Endothelial cell of umbilical vein (primary cell): ENCODE data around the gene DEGS2. TPM values are rescaled to one million over a fixed set of nuclear protein-coding genes. Genes with fewer than 3 reads are reported as not detected.

Source experiments
- BruUV-seq: library from RNA; stranded (reverse); fragments of 400-500 nt; replicated peaks from 2 replicates; lab custom pipeline; 2021; lab: Mats Ljungman, UMichigan
- CTCF ChIA-PET: fragments of 300-600, 350-600 bp; sonication (Branson Sonifier 250); formaldehyde crosslinking; loops from one replicate; lab custom pipeline; 2021; ENCODE audit warnings: antibody characterized with exemption, inconsistent platforms; lab: Charles Lee
- POLR2A ChIA-PET: fragments of 300-600, 350-600 bp; sonication (Branson Sonifier 250); formaldehyde crosslinking; loops from one replicate; lab custom pipeline; 2021; ENCODE audit warnings: antibody characterized with exemption, inconsistent platforms; lab: Charles Lee
- DNase-seq: peaks from one replicate; pipeline ENCODE4 v3.0.0-alpha.2; 2011; ENCODE audit warnings: low read depth, low spot score
- FAIRE-seq: peaks from 2 replicates; lab custom pipeline; 2011; peaks lifted over from hg19 to GRCh38; lab: Jason Lieb, UNC
- H2AFZ ChIP-seq: 2 replicates; pipeline ENCODE4 v1.6.0; 2012; ENCODE audit warnings: low read depth, low read length, control low read depth, inconsistent platforms
- H3K27ac ChIP-seq: 2 replicates; pipeline ENCODE4 v1.5.1; 2011; ENCODE audit warnings: low read depth, mild to moderate bottlenecking, control low read depth, low read length, moderate library complexity; ENCODE audit not compliant: insufficient read depth
- H3K27me3 ChIP-seq, 2 experiments: 2 replicates each; pipeline versions ENCODE4 v1.6.0 to v1.6.1; 2011; ENCODE audit warnings: low read length in 2 of 2, mixed read lengths in 1 of 2; ENCODE audit not compliant: control insufficient read depth in 2 of 2, insufficient read depth in 2 of 2
- H3K36me3 ChIP-seq, 2 experiments: 2 replicates in 1 of 2; 3 replicates in 1 of 2; pipeline ENCODE4 v1.5.1; 2011; ENCODE audit warnings: low read length in 2 of 2, mild to moderate bottlenecking in 1 of 2, moderate library complexity in 1 of 2; ENCODE audit not compliant: control insufficient read depth in 2 of 2, insufficient read depth in 2 of 2; ENCODE audit errors: extremely low read depth in 1 of 2
- H3K4me1 ChIP-seq: 3 replicates; pipeline ENCODE4 v1.5.1; 2011; ENCODE audit warnings: mild to moderate bottlenecking, low read length; ENCODE audit not compliant: control insufficient read depth, insufficient read depth; ENCODE audit errors: extremely low read depth
- H3K4me2 ChIP-seq: 2 replicates; pipeline ENCODE4 v1.6.1; 2011; ENCODE audit warnings: low read length, control low read depth, mixed read lengths; ENCODE audit not compliant: insufficient read depth
- H3K4me3 ChIP-seq, 3 experiments: fragments of 200-600 bp in 1 of 3; sonication (generic), shearing (Covaris generic) in 1 of 3; replicated peaks in 1 of 3; 2 replicates each; pipeline ENCODE4 v1.5.1; 2011 to 2016; ENCODE audit warnings: control low read depth in 3 of 3, low read length in 3 of 3, mild to moderate bottlenecking in 2 of 3, inconsistent platforms in 1 of 3, low read depth in 1 of 3, moderate library complexity in 1 of 3; ENCODE audit not compliant: insufficient read depth in 1 of 3
- H3K79me2 ChIP-seq: 2 replicates; pipeline ENCODE4 v1.6.0; 2012; ENCODE audit warnings: low read length, inconsistent platforms; ENCODE audit not compliant: control insufficient read depth, insufficient read depth
- H3K9ac ChIP-seq: replicated peaks from 2 replicates; pipeline ENCODE3; 2011; ENCODE audit warnings: low read length, control low read depth; ENCODE audit not compliant: insufficient read depth; ENCODE audit errors: extremely low read depth
- H3K9me1 ChIP-seq: replicated peaks from 3 replicates; pipeline ENCODE4 v1.6.0; 2011; ENCODE audit warnings: mild to moderate bottlenecking, low read length; ENCODE audit not compliant: control insufficient read depth, insufficient read depth; ENCODE audit errors: extremely low read depth
- H3K9me3 ChIP-seq: replicated peaks from 2 replicates; pipeline ENCODE4 v1.5.1; 2012; ENCODE audit warnings: low read length, inconsistent platforms; ENCODE audit not compliant: control insufficient read depth, insufficient read depth
- H4K20me1 ChIP-seq: replicated peaks from 2 replicates; pipeline ENCODE3; 2011; ENCODE audit warnings: mild to moderate bottlenecking, low read length; ENCODE audit not compliant: control insufficient read depth, insufficient read depth; ENCODE audit errors: extremely low read depth
- CTCF ChIP-seq, 2 donors: IDR thresholded peaks; 1 replicate in 1 of 2; 2 replicates in 1 of 2; pipeline ENCODE4 v1.5.1; 2011; ENCODE audit warnings: low read length in 2 of 2, mild to moderate bottlenecking in 2 of 2, moderate library complexity in 2 of 2, control low read depth in 1 of 2, inconsistent platforms in 1 of 2, low read depth in 1 of 2; ENCODE audit not compliant: insufficient read depth in 1 of 2; ENCODE audit errors: extremely low read depth in 1 of 2
- EZH2 ChIP-seq: IDR thresholded peaks from 2 replicates; pipeline ENCODE4 v1.6.1; 2012; ENCODE audit warnings: borderline replicate concordance, low read depth, mild to moderate bottlenecking, moderate library complexity, low read length, inconsistent platforms; ENCODE audit not compliant: severe bottlenecking
- FOS ChIP-seq: IDR thresholded peaks from 2 replicates; pipeline ENCODE4 v1.6.1; 2011; ENCODE audit warnings: mild to moderate bottlenecking, low read length, moderate library complexity, borderline replicate concordance; ENCODE audit not compliant: insufficient read depth
- GATA2 ChIP-seq: IDR thresholded peaks from 2 replicates; pipeline ENCODE4 v1.7.0; 2011; ENCODE audit warnings: low read depth, mild to moderate bottlenecking, moderate library complexity, mixed read lengths, low read length; ENCODE audit not compliant: insufficient read length, insufficient read depth
- JUN ChIP-seq: IDR thresholded peaks from 2 replicates; pipeline ENCODE4 v1.6.1; 2011; ENCODE audit warnings: borderline replicate concordance, low read depth; ENCODE audit not compliant: insufficient read length, insufficient read depth
- MAX ChIP-seq: IDR thresholded peaks from 2 replicates; pipeline ENCODE4 v1.6.1; 2011; ENCODE audit not compliant: insufficient read depth, insufficient read length
- MYC ChIP-seq: IDR thresholded peaks from one replicate; pipeline ENCODE4 v1.6.1; 2011; ENCODE audit warnings: mild to moderate bottlenecking, low read depth, low read length
- POLR2A ChIP-seq: IDR thresholded peaks from 2 replicates; pipeline ENCODE4 v1.6.1; 2012; ENCODE audit warnings: low read depth, mild to moderate bottlenecking, control low read depth, low read length
- POLR2AphosphoS5 ChIP-seq: IDR thresholded peaks from 2 replicates; pipeline ENCODE4 v1.6.1; 2012; ENCODE audit warnings: low read depth, mild to moderate bottlenecking, control low read depth, low read length, moderate library complexity; ENCODE audit not compliant: insufficient read depth
- dilution Hi-C: fragments of 300-500 bp; cut with MboI; formaldehyde crosslinking; loops from one replicate; pipeline ENCODE4 v1.15.0; 2019; ENCODE audit warnings: low sequenced_read_pairs; ENCODE audit not compliant: extremely low pct_ligation_motif_present
- intact Hi-C: fragments of 100-400 bp; cut with micrococcal nuclease; formaldehyde crosslinking; loops from one replicate; pipeline ENCODE4 v1.10.0; 2022
- polyA plus RNA-seq, 4 experiments: library from polyadenylated mRNA; depleted of rRNA in 3 of 4; stranded (reverse) in 3 of 4; unstranded in 1 of 4; fragments of >200 nt; gene quantifications; 2 replicates each; pipeline versions ENCODE4 v1.2.1 to v1.2.3, GENCODE V29; 2011 to 2012; ENCODE audit warnings: missing spikeins in 1 of 4
- total RNA-seq: library from RNA; stranded (reverse); gene quantifications from 2 replicates; pipeline ENCODE4 v1.2.3, GENCODE V29; 2021

The DEGS2 gene
- total and polyA plus RNA-seq, 2 donors (not counting 3 experiments of a cell fraction or from before 2014, with no cell fraction given), result 0.06 TPM; not detected in 1

GRCh38 chr14:100100032-100100703 lies 59.3 kb downstream of the DEGS2 start:
- H3K9me3 ChIP-seq, result no peaks in the 10 kb centered on the region
- no peak overlapping the region for H3K9ac ChIP-seq
- H3K27ac ChIP-seq, result no peak overlapping the region
- no peak overlapping the region for H3K4me3 ChIP-seq
- no TSS peak for BruUV-seq
- TF ChIP-seq JUN (no peak), EZH2 (no peak), FOS (no peak), MYC (no peak), POLR2A (no peak), GATA2 (no peak)
- no peaks in the 10 kb centered on the region for H3K79me2 ChIP-seq
- no peak overlapping the region for H3K4me2 ChIP-seq
- no peaks in the 10 kb centered on the region for H3K36me3 ChIP-seq
- ChIA-PET POLR2A (no interaction called here), CTCF (interaction anchor here (0.6 to 1.6 kb wide), 4 partner anchors 8 to 158 kb away, joined by 3 to 7 read pairs (median 4); no protein-coding TSS in a partner anchor)
- H4K20me1 ChIP-seq, result no peaks in the 10 kb centered on the region
- DNase-seq (no peak), FAIRE-seq (no peak)
- intact Hi-C loops (no loop called here), dilution Hi-C loops (no loop called here)
- H3K4me1 ChIP-seq, result peaks cover 16% of the 10 kb centered on the region
- no peaks in the 10 kb centered on the region for H3K9me1 ChIP-seq
- H2AFZ ChIP-seq, result no peak overlapping the region
- H3K27me3 ChIP-seq, result no peaks in the 10 kb centered on the region

GRCh38 chr14:100098171-100098570 lies 61.3 kb downstream of the DEGS2 start:
- peaks cover 6% of the 10 kb centered on the region for H3K4me1 ChIP-seq
- intact Hi-C loops (no loop called here), dilution Hi-C loops (no loop called here)
- no peak overlapping the region for H3K9ac ChIP-seq
- no peaks in the 10 kb centered on the region for H3K9me1 ChIP-seq
- no peak overlapping the region for H3K27ac ChIP-seq
- no peak overlapping the region for H2AFZ ChIP-seq
- H3K9me3 ChIP-seq, result no peaks in the 10 kb centered on the region
- FAIRE-seq (no peak), DNase-seq (no peak)
- no peaks in the 10 kb centered on the region for H3K79me2 ChIP-seq
- no peaks in the 10 kb centered on the region for H3K27me3 ChIP-seq
- ChIA-PET CTCF (no interaction called here), POLR2A (no interaction called here)
- TF ChIP-seq POLR2A (no peak), MAX (no peak), POLR2AphosphoS5 (no peak), MYC (no peak), FOS (no peak), GATA2 (no peak), EZH2 (no peak), CTCF (IDR thresholded peaks at IDR 0.05; ENCODE audit: extremely low read depth in 1 of 2, insufficient read depth in 1 of 2, low read depth in 1 of 2, low read length in 2 of 2) (no peak), JUN (no peak)
- no peaks in the 10 kb centered on the region for H3K36me3 ChIP-seq
- BruUV-seq, result no TSS peak
- H3K4me3 ChIP-seq, result no peak overlapping the region
- no peaks in the 10 kb centered on the region for H4K20me1 ChIP-seq
- H3K4me2 ChIP-seq, result no peak overlapping the region
